DOHH2 (cell line): Measurements from ENCODE around the gene TMEM63B.
"Not testable (repeated sequence)": the region's sequence is repeated elsewhere in the genome, so short reads cannot be mapped to it uniquely, and the experiment has no call there.

Experiments used
- CTCF ChIP-seq: fragments of 200-600 bp; sonication (generic); IDR thresholded peaks from one replicate; pipeline ENCODE4 v1.5.1; 2014; ENCODE audit warnings: antibody characterized with exemption, mild to moderate bottlenecking, low read depth, low read length; ENCODE audit not compliant: poor library complexity, severe bottlenecking
- EZH2phosphoT487 ChIP-seq: fragments of 200-600 bp; sonication (generic); IDR thresholded peaks from 2 replicates; pipeline ENCODE4 v1.6.1; 2017; ENCODE audit warnings: borderline replicate concordance, mild to moderate bottlenecking, antibody characterized with exemption, low read length, moderate library complexity, mixed read lengths

GRCh38 chr6:44181784-44182183 is 54.4 kb downstream of the TMEM63B start:
- not testable (repeated sequence) for TF ChIP-seq CTCF, EZH2phosphoT487
